ENCODE measurements around the gene ATP1B4. TPM values are rescaled to one million over a fixed set of nuclear protein-coding genes. Genes with fewer than 3 reads are reported as not detected.

The ATP1B4 gene
- total RNA-seq, 1 experiment from 2014 or later: not detected

- Histone ChIP-seq H2BK20ac (ENCODE audit: low read depth, low read length, poor library complexity, severe bottlenecking) (no peak overlapping the region), H4K91ac (ENCODE audit: insufficient read length, low read depth, low read length) (no peak overlapping the region), H2BK12ac (ENCODE audit: insufficient read length, low read depth, low read length) (no peak overlapping the region), H4K8ac (replicated peaks; ENCODE audit: insufficient read length, low read depth, low read length) (no peak overlapping the region), H2AFZ (ENCODE audit: low read length) (no peak overlapping the region), H3K4ac (ENCODE audit: low read depth, low read length) (no peak overlapping the region), H4K5ac (ENCODE audit: insufficient read length, low read depth, low read length) (no peak overlapping the region), H2BK5ac (ENCODE audit: insufficient read length, low read length) (no peak overlapping the region), H3K27me3 (ENCODE audit: insufficient read depth, low read length) (no peaks in the 10 kb centered on the region; the same call in 1 of the 2 replicates), H3K18ac (ENCODE audit: insufficient read length, low read depth, low read length) (no peak overlapping the region), H3K9ac (ENCODE audit: extremely low read depth, insufficient read length, low read length) (no peak overlapping the region), H2BK120ac (ENCODE audit: low read depth, low read length, poor library complexity, severe bottlenecking) (no peak overlapping the region), H3K79me2 (ENCODE audit: insufficient read depth, low read length) (no peaks in the 10 kb centered on the region), H3T11ph (ENCODE audit: low read length) (no peak overlapping the region), H2BK15ac (ENCODE audit: low read depth, low read length) (no peak overlapping the region), H3K4me1 (ENCODE audit: insufficient read depth, low read length) (no peaks in the 10 kb centered on the region), H3K23me2 (ENCODE audit: insufficient read length, low read depth, low read length, poor library complexity, severe bottlenecking) (no peaks in the 10 kb centered on the region), H2AK5ac (ENCODE audit: insufficient read length, low read length) (no peak overlapping the region), H3K9me3 (ENCODE audit: control insufficient read depth, low read depth, low read length) (peaks cover 53% of the 10 kb centered on the region), H3K4me2 (ENCODE audit: insufficient read depth, insufficient read length, low read length) (no peak overlapping the region), H3K14ac (ENCODE audit: insufficient read depth, low read length) (no peak overlapping the region), H4K20me1 (ENCODE audit: control insufficient read depth, insufficient read depth, insufficient read length) (no peaks in the 10 kb centered on the region), H3K27ac (ENCODE audit: insufficient read length, low read depth, low read length) (no peak overlapping the region), H3K23ac (ENCODE audit: insufficient read length, low read depth, low read length) (no peak overlapping the region), H3K79me1 (ENCODE audit: insufficient read depth, low read depth, low read length, poor library complexity, severe bottlenecking) (no peaks in the 10 kb centered on the region), H3K56ac (ENCODE audit: insufficient read length, low read depth, low read length) (no peak overlapping the region)
- Mint-ChIP-seq H3K36me3 (ENCODE audit: insufficient read depth in 1 of 3, low read depth in 3 of 3) (peaks cover 0 to 3% (median 0%) of the 10 kb centered on the region in 3 experiments; a peak in 4 of 7 replicates), H3K27ac (no peak overlapping the region), H3K27me3 (ENCODE audit: low read depth) (peaks cover 5% of the 10 kb centered on the region), H3K4me3 (no peak overlapping the region), H3K9me3 (peaks cover 55 to 56% of the 10 kb centered on the region in 2 experiments), H3K4me1 (peaks cover 0 to 5% of the 10 kb centered on the region in 2 experiments; a peak in 3 of 4 replicates)
- DNase-seq: peak; percentile 48
- no CpG with 5 or more reads among the region's 2 CpGs for WGBS (ENCODE audit: extremely low coverage, insufficient read length, low lambda C conversion rate)
- TF ChIP-seq CTCF (conservative IDR thresholded peaks at IDR 0.05): peak; percentile 63
Measured at GRCh38 chrX:120365320-120365719, 3.4 kb downstream of the ATP1B4 start.

All from H9 (cell line).